GM13977 (cell line): ENCODE measurements around the gene PACSIN2.

Experiments
- DNase-seq: peaks from one replicate; pipeline ENCODE4 v3.0.0; 2012; ENCODE audit warnings: low spot score
- CTCF ChIP-seq: IDR thresholded peaks from 2 replicates; pipeline ENCODE4 v1.5.1; 2012; ENCODE audit warnings: mild to moderate bottlenecking, control low read depth; ENCODE audit not compliant: insufficient read depth; ENCODE audit errors: extremely low read depth, missing control alignments
- in situ Hi-C: fragments of 300-500 bp; cut with MboI; formaldehyde crosslinking; loops from one replicate; pipeline ENCODE4 v1.12.0; 2022; ENCODE audit warnings: low sequenced_read_pairs, low pct_unique_long_range_greater_than_20kb, mixed read lengths, inconsistent platforms; ENCODE audit not compliant: unreplicated experiment

PACSIN2 gene

GRCh38 chr22:42914511-42915076 is 100.4 kb downstream of the PACSIN2 start:
- DNase-seq = no peak
- TF ChIP-seq CTCF = no peak
- in situ Hi-C loops = no loop called here

GRCh38 chr22:42913874-42914510 is 101.0 kb downstream of the PACSIN2 start:
- in situ Hi-C loops = no loop called here
- no peak for TF ChIP-seq CTCF
- DNase-seq = no peak

- in situ Hi-C loops = no loop called here
- TF ChIP-seq CTCF = no peak
- no peak for DNase-seq
Measured at GRCh38 chr22:42912059-42912458, 102.9 kb downstream of the PACSIN2 start.

DNA sequence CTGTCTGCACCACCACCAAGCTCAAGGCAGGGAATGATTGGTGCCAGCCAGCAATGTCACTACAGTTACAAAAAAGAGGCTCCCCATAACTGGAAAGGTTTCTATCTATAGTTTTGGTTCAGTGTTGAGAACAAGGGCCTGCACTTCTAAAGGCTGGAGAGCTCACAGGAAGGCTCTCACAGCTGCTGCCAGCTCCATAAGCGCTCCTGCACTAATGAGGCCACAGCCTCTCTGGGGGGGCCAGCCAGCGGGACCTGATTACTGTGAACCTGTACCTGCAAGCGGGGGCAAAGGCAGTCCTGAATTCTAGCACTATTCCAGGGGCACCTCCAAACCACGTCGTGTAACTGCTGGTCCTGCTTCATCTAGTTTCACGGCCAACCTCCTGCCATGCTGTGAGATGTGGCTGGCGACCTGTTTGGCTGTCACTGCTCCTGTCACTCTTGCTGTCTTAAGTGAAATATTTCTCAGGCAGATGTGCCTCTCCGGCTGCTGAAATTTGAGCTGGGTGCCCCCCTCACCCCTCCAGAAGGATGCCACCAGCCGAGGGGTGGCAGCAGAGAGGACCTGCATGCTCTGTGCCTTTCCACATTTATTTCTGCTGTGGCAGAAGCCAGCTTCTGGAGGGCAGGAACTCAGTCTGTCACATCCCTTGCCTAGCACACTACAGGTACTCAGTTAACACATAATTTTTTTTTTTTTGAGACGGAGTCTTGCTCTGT is 104.6 kb downstream of the PACSIN2 start:
- TF ChIP-seq CTCF = no peak
- in situ Hi-C loops = no loop called here
- DNase-seq = no peak

DNA sequence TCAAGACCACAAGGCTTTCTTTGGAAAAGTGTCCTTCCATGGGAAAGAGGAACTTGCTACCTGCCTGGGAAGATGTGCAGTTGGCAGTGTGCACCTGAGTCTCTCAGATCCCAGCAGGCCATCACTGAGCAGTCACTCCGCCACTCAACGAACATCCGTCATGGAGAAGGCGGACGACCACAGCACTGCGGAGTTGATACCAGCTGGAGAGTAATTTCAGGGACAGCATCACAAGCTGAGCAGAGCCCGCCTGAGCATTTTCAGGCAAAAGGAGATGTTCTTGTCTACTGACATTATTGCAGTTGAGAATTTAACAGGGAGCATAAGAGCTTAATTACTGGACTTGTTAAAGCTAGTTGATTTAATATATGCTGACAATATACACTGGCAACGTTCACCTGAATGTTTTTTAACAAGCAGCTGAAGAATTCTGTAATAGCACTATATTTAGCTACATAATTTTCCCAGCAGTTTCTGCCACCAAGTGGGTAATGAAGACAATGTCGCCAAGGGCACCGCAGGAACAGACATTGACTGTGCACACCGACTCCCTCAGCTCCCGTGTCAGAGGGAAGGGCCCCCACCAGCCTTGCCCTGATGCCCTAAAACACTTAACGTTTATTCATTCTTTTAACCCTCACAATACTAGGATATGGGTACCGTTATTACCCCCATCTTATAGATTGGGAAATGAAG is 105.4 kb downstream of the PACSIN2 start:
- in situ Hi-C loops = no loop called here
- DNase-seq = no peak
- TF ChIP-seq CTCF = no peak

- no peak for DNase-seq
- no peak for TF ChIP-seq CTCF
- in situ Hi-C loops = no loop called here
Measured at GRCh38 chr22:42908374-42908746, 106.6 kb downstream of the PACSIN2 start.
